ENCODE results near the gene GAS2. TPM values are rescaled to one million over a fixed set of nuclear protein-coding genes. Genes with fewer than 3 reads are reported as not detected.

The GAS2 gene
- polyA plus RNA-seq, 1 of the 3 experiments (the other 2 are of a cell fraction) = 0.72 TPM

DNA sequence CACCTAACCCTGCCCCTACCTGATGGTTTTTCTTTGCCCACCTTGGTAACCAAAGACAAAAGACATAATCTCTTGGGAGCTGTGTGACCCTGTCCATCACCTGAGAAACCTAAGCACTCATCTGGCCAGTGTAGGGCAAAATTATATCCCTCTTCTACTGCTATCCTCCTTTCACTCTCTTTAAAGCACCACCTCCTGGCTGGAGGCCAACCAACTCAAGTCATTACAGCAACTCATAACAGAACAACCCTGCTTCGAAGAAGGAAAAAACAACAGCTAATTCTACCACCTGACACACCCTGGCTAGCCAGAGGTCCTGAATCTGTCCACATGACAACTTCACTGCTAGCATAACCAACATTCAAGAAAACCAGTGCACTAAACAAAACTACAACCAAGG is 45.5 kb downstream of the GAS2 start:
- ChIA-PET CTCF (interaction anchor here (0.9 to 1.3 kb wide), 3 partner anchors 10 to 76 kb away, joined by 3 to 4 read pairs (median 4); no protein-coding TSS in a partner anchor), POLR2A (no interaction called here)
- Histone ChIP-seq H3K79me2 (ENCODE audit: insufficient read depth) (no peaks in the 10 kb centered on the region), H3F3A (replicated peaks; ENCODE audit: insufficient read depth) (no peaks in the 10 kb centered on the region), H3K4me2 (no peak overlapping the region), H3K4me1 (ENCODE audit: control insufficient read depth in 1 of 2, insufficient read depth in 2 of 2, low read depth in 1 of 2, low read length in 1 of 2) (peaks cover 0 to 11% of the 10 kb centered on the region in 2 experiments; a peak in 1 of 4 replicates), H3K9me3 (no peaks in the 10 kb centered on the region), H3K36me3 (replicated peaks in 1 of 2; ENCODE audit: control insufficient read depth in 1 of 2, insufficient read depth in 2 of 2, low read length in 1 of 2) (no peaks in the 10 kb centered on the region), H3K9ac (no peak overlapping the region), H2AFZ (ENCODE audit: low read depth) (no peak overlapping the region), H3K4me3 (ENCODE audit: low read depth in 2 of 2, low read length in 1 of 2) (no peak overlapping the region), H3K9me2 (no peaks in the 10 kb centered on the region), H3K27me3 (ENCODE audit: insufficient read depth) (no peaks in the 10 kb centered on the region), H3K27ac (ENCODE audit: low read depth in 2 of 2, low read length in 1 of 2) (no peak overlapping the region), H4K20me1 (ENCODE audit: insufficient read depth) (no peaks in the 10 kb centered on the region)
- TF ChIP-seq, protein P1, sequence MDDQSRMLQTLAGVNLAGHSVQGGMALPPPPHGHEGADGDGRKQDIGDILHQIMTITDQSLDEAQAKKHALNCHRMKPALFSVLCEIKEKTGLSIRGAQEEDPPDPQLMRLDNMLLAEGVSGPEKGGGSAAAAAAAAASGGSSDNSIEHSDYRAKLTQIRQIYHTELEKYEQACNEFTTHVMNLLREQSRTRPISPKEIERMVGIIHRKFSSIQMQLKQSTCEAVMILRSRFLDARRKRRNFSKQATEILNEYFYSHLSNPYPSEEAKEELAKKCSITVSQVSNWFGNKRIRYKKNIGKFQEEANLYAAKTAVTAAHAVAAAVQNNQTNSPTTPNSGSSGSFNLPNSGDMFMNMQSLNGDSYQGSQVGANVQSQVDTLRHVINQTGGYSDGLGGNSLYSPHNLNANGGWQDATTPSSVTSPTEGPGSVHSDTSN (IDR thresholded peaks at IDR 0.05) = no peak
- TF ChIP-seq TAF1 (IDR thresholded peaks at IDR 0.05; ENCODE audit: borderline replicate concordance, low read depth, low read length) = no peak
- no peak for TF ChIP-seq RXRA (IDR thresholded peaks at IDR 0.05; ENCODE audit: borderline replicate concordance, low read depth)
- no peak for TF ChIP-seq FOSL2 (IDR thresholded peaks at IDR 0.05; ENCODE audit: borderline replicate concordance, low read depth)
- no peak for TF ChIP-seq RAD21 (IDR thresholded peaks at IDR 0.05; ENCODE audit: low read length)
- no peak for TF ChIP-seq CHD2 (IDR thresholded peaks at IDR 0.05; ENCODE audit: low read length, partially characterized antibody)
- no peak for TF ChIP-seq SIN3A (IDR thresholded peaks at IDR 0.05; ENCODE audit: borderline replicate concordance, low read depth, low read length)
- TF ChIP-seq, protein P2, sequence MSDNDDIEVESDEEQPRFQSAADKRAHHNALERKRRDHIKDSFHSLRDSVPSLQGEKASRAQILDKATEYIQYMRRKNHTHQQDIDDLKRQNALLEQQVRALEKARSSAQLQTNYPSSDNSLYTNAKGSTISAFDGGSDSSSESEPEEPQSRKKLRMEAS (IDR thresholded peaks at IDR 0.05; ENCODE audit: low read depth) = no peak
- no peak for TF ChIP-seq FOXJ3 (CRISPR knock-in tag; IDR thresholded peaks at IDR 0.05)
- no peak for TF ChIP-seq ELF1 (IDR thresholded peaks at IDR 0.05)
- no peak for TF ChIP-seq EP300 (IDR thresholded peaks at IDR 0.05; ENCODE audit: borderline replicate concordance in 1 of 2, low read depth in 1 of 2, low read length in 1 of 2)
- TF ChIP-seq YY1 (IDR thresholded peaks at IDR 0.05; ENCODE audit: low read depth) = no peak
- TF ChIP-seq NRF1 (IDR thresholded peaks at IDR 0.05; ENCODE audit: low read depth, low read length) = no peak
- no peak for TF ChIP-seq EZH2phosphoT487 (IDR thresholded peaks at IDR 0.05; ENCODE audit: borderline replicate concordance, low read depth)
- TF ChIP-seq TEAD4 (IDR thresholded peaks at IDR 0.05; ENCODE audit: borderline replicate concordance, insufficient read depth) = no peak
- TF ChIP-seq, protein P3, sequence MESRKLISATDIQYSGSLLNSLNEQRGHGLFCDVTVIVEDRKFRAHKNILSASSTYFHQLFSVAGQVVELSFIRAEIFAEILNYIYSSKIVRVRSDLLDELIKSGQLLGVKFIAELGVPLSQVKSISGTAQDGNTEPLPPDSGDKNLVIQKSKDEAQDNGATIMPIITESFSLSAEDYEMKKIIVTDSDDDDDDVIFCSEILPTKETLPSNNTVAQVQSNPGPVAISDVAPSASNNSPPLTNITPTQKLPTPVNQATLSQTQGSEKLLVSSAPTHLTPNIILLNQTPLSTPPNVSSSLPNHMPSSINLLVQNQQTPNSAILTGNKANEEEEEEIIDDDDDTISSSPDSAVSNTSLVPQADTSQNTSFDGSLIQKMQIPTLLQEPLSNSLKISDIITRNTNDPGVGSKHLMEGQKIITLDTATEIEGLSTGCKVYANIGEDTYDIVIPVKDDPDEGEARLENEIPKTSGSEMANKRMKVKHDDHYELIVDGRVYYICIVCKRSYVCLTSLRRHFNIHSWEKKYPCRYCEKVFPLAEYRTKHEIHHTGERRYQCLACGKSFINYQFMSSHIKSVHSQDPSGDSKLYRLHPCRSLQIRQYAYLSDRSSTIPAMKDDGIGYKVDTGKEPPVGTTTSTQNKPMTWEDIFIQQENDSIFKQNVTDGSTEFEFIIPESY (IDR thresholded peaks at IDR 0.05; ENCODE audit: borderline replicate concordance, low read depth) = no peak
- no peak for TF ChIP-seq FOXM1 (IDR thresholded peaks at IDR 0.05; ENCODE audit: low read depth)
- TF ChIP-seq MXI1 (IDR thresholded peaks at IDR 0.05; ENCODE audit: low read depth, low read length) = no peak
- no peak for TF ChIP-seq MEF2A (IDR thresholded peaks at IDR 0.05; ENCODE audit: borderline replicate concordance, low read depth)
- TF ChIP-seq JUND (IDR thresholded peaks at IDR 0.05) = no peak
- no peak for DNase-seq
- WGBS (ENCODE audit: low lambda C conversion rate) = 21% methylated on average over 1 of the region's 1 CpG

Measured in SK-N-SH (cell line).